T-cell (primary cell): ENCODE measurements around the gene LRATD1. TPM values are rescaled to one million over a fixed set of nuclear protein-coding genes. Genes with fewer than 3 reads are reported as not detected.

Experiments used
- ATAC-seq, 4 experiments: fragments of 200-7000 bp in 3 of 4; fragments of 150-1000 bp in 1 of 4; cut with Tn5 transposase; replicated peaks in 1 of 4; 1 replicate in 3 of 4; 2 replicates in 1 of 4; pipeline ENCODE4 v1.10.0; 2021; ENCODE audit warnings: moderate library complexity in 3 of 4, mild to moderate bottlenecking in 2 of 4, moderate number of reproducible peaks in 1 of 4
- CTCF ChIA-PET, 2 donors: fragments of 300-600 bp; sonication (Branson Sonifier 250); formaldehyde crosslinking; loops; one replicate each; lab custom pipeline; 2022; ENCODE audit warnings: antibody characterized with exemption in 2 of 2; lab: Charles Lee
- POLR2A ChIA-PET, 2 donors: fragments of 300-600 bp; sonication (Branson Sonifier 250); formaldehyde crosslinking; loops; one replicate each; lab custom pipeline; 2022; ENCODE audit warnings: antibody characterized with exemption in 2 of 2; lab: Charles Lee
- DNase-seq, 35 experiments: peaks; one replicate each; pipeline versions ENCODE4 v3.0.0 to v3.0.0-alpha.2; 2013 to 2023
- H3K27ac ChIP-seq: one replicate; pipeline ENCODE4 v1.5.1; 2013; ENCODE audit warnings: low read length
- H3K27me3 ChIP-seq, 2 experiments: replicated peaks in 1 of 2; 1 replicate in 1 of 2; 2 replicates in 1 of 2; pipeline versions ENCODE4 v1.6.1 to v1.7.0; 2013; ENCODE audit warnings: low read length in 1 of 2, mixed read lengths in 1 of 2; ENCODE audit not compliant: control insufficient read depth in 2 of 2, insufficient read depth in 2 of 2; ENCODE audit errors: extremely low read depth in 1 of 2
- H3K36me3 ChIP-seq, 2 donors: 1 replicate in 1 of 2; 2 replicates in 1 of 2; pipeline versions ENCODE4 v1.6.1 to v1.7.0; 2013; ENCODE audit warnings: low read length in 1 of 2; ENCODE audit not compliant: control insufficient read depth in 2 of 2, insufficient read depth in 1 of 2; ENCODE audit errors: extremely low read depth in 1 of 2
- H3K4me1 ChIP-seq, 2 experiments: 1 replicate in 1 of 2; 2 replicates in 1 of 2; pipeline versions ENCODE4 v1.6.1 to v1.7.0; 2013; ENCODE audit warnings: low read length in 2 of 2, mixed read lengths in 1 of 2; ENCODE audit not compliant: insufficient read depth in 2 of 2, control insufficient read depth in 1 of 2; ENCODE audit errors: extremely low read depth in 1 of 2
- H3K4me3 ChIP-seq, 2 donors: 1 replicate in 1 of 2; 2 replicates in 1 of 2; pipeline versions ENCODE4 v1.5.1 to v1.7.0; 2013; ENCODE audit warnings: mild to moderate bottlenecking in 2 of 2, low read length in 1 of 2, moderate library complexity in 1 of 2; ENCODE audit not compliant: control insufficient read depth in 1 of 2; ENCODE audit errors: extremely low read depth in 1 of 2
- H3K9me3 ChIP-seq: 2 replicates; pipeline ENCODE4 v1.7.0; 2013
- H3K27ac Mint-ChIP-seq, 2 donors: one replicate each; pipeline ENCODE4 v1.8.0; 2020 to 2021; ENCODE audit warnings: mild to moderate bottlenecking in 2 of 2, mixed read lengths in 2 of 2
- H3K27me3 Mint-ChIP-seq, 2 donors: one replicate each; pipeline ENCODE4 v1.8.0; 2021 to 2022; ENCODE audit warnings: mixed read lengths in 2 of 2
- H3K36me3 Mint-ChIP-seq: one replicate; pipeline ENCODE4 v1.8.0; 2021; ENCODE audit warnings: mixed read lengths
- H3K4me1 Mint-ChIP-seq, 3 donors: one replicate each; pipeline ENCODE4 v1.8.0; 2020 to 2022; ENCODE audit warnings: mixed read lengths in 3 of 3, mild to moderate bottlenecking in 1 of 3
- H3K4me3 Mint-ChIP-seq, 3 donors: one replicate each; pipeline ENCODE4 v1.8.0; 2020 to 2022; ENCODE audit warnings: mild to moderate bottlenecking in 3 of 3, mixed read lengths in 3 of 3, moderate library complexity in 3 of 3
- H3K9me3 Mint-ChIP-seq, 3 donors: one replicate each; pipeline ENCODE4 v1.8.0; 2020 to 2022; ENCODE audit warnings: mixed read lengths in 3 of 3
- WGBS: methylation state at CpG from one replicate; pipeline ENCODE4 v1.1.5; 2013; ENCODE audit warnings: missing lambda C conversion rate; ENCODE audit not compliant: insufficient coverage; 5-methylcytosine and 5-hydroxymethylcytosine counted together
- total RNA-seq, 35 experiments: library from RNA in 6 of 35; stranded (reverse) in 6 of 35; fragments of 120-200 nt in 1 of 35; gene quantifications; one replicate each; pipeline versions ENCODE4 v1.2.1 to v1.2.4 and lab custom pipeline; 2013 to 2026

Gene LRATD1
- total RNA-seq, 5 donors from 2014 or later (not counting 1 experiment from before 2014, with no cell fraction given) = 0.06 to 0.19 TPM; not detected in 3

GRCh38 chr2:14678761-14679160 lies 46.2 kb downstream of the LRATD1 start:
- H3K9me3 ChIP-seq = no peaks in the 10 kb centered on the region
- Mint-ChIP-seq H3K27me3 (no peaks in the 10 kb centered on the region), H3K9me3 (peaks cover 0 to 7% (median 3%) of the 10 kb centered on the region in 3 donors), H3K4me3 (no peak overlapping the region), H3K27ac (no peak overlapping the region), H3K4me1 (no peaks in the 10 kb centered on the region), H3K36me3 (no peaks in the 10 kb centered on the region)
- no peaks in the 10 kb centered on the region for H3K36me3 ChIP-seq
- no peak overlapping the region for H3K27ac ChIP-seq
- ChIA-PET CTCF (no interaction called here), POLR2A (no interaction called here)
- DNase-seq (no peak), ATAC-seq (no peak)
- no CpG with 5 or more reads among the region's 1 CpG for WGBS
- H3K27me3 ChIP-seq = no peaks in the 10 kb centered on the region
- H3K4me1 ChIP-seq = no peaks in the 10 kb centered on the region
- no peak overlapping the region for H3K4me3 ChIP-seq

GRCh38 chr2:14681608-14682007 lies 49.1 kb downstream of the LRATD1 start:
- H3K27me3 Mint-ChIP-seq = no peaks in the 10 kb centered on the region
- Histone ChIP-seq H3K9me3 (no peaks in the 10 kb centered on the region), H3K27ac (no peak overlapping the region), H3K27me3 (no peaks in the 10 kb centered on the region), H3K4me3 (no peak overlapping the region), H3K36me3 (no peaks in the 10 kb centered on the region), H3K4me1 (no peaks in the 10 kb centered on the region)
- H3K9me3 Mint-ChIP-seq = peaks cover 0 to 4% (median 3%) of the 10 kb centered on the region in 3 donors
- no peaks in the 10 kb centered on the region for H3K4me1 Mint-ChIP-seq
- WGBS = 76% methylated on average over 3 of the region's 3 CpGs
- ChIA-PET POLR2A (no interaction called here), CTCF (no interaction called here)
- H3K36me3 Mint-ChIP-seq = no peaks in the 10 kb centered on the region
- ATAC-seq (no peak), DNase-seq (no peak)
- no peak overlapping the region for H3K27ac Mint-ChIP-seq
- H3K4me3 Mint-ChIP-seq = no peak overlapping the region
